A673 (cell line): ENCODE results near the gene CEP57L1.

Experiments used
- EZH2 ChIP-seq: fragments of 200-600 bp; sonication (generic); IDR thresholded peaks from 2 replicates; pipeline ENCODE4 v1.6.1; 2017; ENCODE audit warnings: borderline replicate concordance, low read depth, mild to moderate bottlenecking, mixed read lengths, antibody characterized with exemption, low read length; ENCODE audit not compliant: poor library complexity, severe bottlenecking
- TF ChIP-seq, protein P1 (sequence below): fragments of 300-800, 200-600 bp; sonication (generic); conservative IDR thresholded peaks from 2 replicates; pipeline ENCODE4 v1.5.1; 2017; ENCODE audit warnings: low read depth, mild to moderate bottlenecking, antibody characterized with exemption, low read length, moderate library complexity, mixed read lengths

DNA sequence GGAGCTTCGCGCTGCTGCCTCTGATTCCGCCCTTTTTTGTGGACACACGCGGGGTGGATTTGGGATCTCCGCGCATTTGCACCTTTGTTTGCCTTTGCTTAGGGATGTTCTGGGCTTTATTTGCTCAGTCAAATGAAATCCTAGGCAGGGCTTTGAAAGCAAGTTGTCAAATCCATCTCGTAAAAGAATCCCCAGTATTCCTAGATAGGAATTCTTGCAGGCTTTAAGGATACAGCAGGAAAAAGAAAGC lies 453 bp downstream of the CEP57L1 start:
- TF ChIP-seq, protein P1, sequence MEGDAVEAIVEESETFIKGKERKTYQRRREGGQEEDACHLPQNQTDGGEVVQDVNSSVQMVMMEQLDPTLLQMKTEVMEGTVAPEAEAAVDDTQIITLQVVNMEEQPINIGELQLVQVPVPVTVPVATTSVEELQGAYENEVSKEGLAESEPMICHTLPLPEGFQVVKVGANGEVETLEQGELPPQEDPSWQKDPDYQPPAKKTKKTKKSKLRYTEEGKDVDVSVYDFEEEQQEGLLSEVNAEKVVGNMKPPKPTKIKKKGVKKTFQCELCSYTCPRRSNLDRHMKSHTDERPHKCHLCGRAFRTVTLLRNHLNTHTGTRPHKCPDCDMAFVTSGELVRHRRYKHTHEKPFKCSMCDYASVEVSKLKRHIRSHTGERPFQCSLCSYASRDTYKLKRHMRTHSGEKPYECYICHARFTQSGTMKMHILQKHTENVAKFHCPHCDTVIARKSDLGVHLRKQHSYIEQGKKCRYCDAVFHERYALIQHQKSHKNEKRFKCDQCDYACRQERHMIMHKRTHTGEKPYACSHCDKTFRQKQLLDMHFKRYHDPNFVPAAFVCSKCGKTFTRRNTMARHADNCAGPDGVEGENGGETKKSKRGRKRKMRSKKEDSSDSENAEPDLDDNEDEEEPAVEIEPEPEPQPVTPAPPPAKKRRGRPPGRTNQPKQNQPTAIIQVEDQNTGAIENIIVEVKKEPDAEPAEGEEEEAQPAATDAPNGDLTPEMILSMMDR, result no peak
- TF ChIP-seq EZH2, result no peak
